Heart right ventricle (tissue), 16 donors: ENCODE data around the gene DRG1. TPM values are rescaled to one million over a fixed set of nuclear protein-coding genes. Genes with fewer than 3 reads are reported as not detected.
"Not testable (repeated sequence)": the region's sequence is repeated elsewhere in the genome, so short reads cannot be mapped to it uniquely, and the experiment has no call there.

Experiments
- ATAC-seq, 8 donors: fragments of 200-7000 bp; cut with Tn5 transposase; one replicate each; pipeline ENCODE4 v1.9.1; 2020; ENCODE audit warnings: mild to moderate bottlenecking in 8 of 8, moderate library complexity in 8 of 8, moderate number of reproducible peaks in 1 of 8
- DNase-seq, 2 donors: peaks; one replicate each; pipeline ENCODE4 v3.0.0-alpha.2; 2020
- H3K27ac ChIP-seq, 10 donors: fragments of 200-600 bp; sonication (generic) in 2 of 10; one replicate each; pipeline versions ENCODE4 v1.5.0 to v1.8.0; 2020 to 2022; ENCODE audit warnings: mild to moderate bottlenecking in 3 of 10
- H3K27me3 ChIP-seq, 7 donors: fragments of 200-600 bp; one replicate each; pipeline ENCODE4 v1.8.0; 2021 to 2022; ENCODE audit warnings: mild to moderate bottlenecking in 2 of 7
- H3K36me3 ChIP-seq, 9 donors: fragments of 200-600 bp; sonication (generic) in 1 of 9; one replicate each; pipeline versions ENCODE4 v1.5.0 to v1.8.0; 2020 to 2022; ENCODE audit warnings: mild to moderate bottlenecking in 2 of 9
- H3K4me1 ChIP-seq, 9 donors: fragments of 200-600 bp; sonication (generic) in 1 of 9; one replicate each; pipeline versions ENCODE4 v1.5.0 to v1.8.0; 2020 to 2022; ENCODE audit warnings: mild to moderate bottlenecking in 4 of 9
- H3K4me3 ChIP-seq, 10 donors: fragments of 200-600 bp; sonication (generic) in 2 of 10; one replicate each; pipeline versions ENCODE4 v1.5.0 to v1.8.0; 2020 to 2022; ENCODE audit warnings: mild to moderate bottlenecking in 7 of 10, moderate library complexity in 2 of 10
- H3K9me3 ChIP-seq, 11 donors: fragments of 200-600 bp in 10 of 11; sonication (generic) in 2 of 11; one replicate each; pipeline versions ENCODE4 v1.5.0 to v1.8.0; 2013 to 2022; ENCODE audit warnings: mild to moderate bottlenecking in 2 of 11, control low read depth in 1 of 11, moderate library complexity in 1 of 11
- WGBS, 2 donors: extraction: QIAGEN DNeasy Blood & Tissue Kit; methylation state at CpG; one replicate each; pipeline ENCODE4 v1.1.7; 2013; ENCODE audit warnings: inconsistent platforms in 1 of 2; 5-methylcytosine and 5-hydroxymethylcytosine counted together
- intact Hi-C, 10 donors: fragments of 100-400 bp; cut with DNase I; formaldehyde crosslinking; loops; one replicate each; pipeline versions ENCODE4 v1.11.1 to v1.14.2; 2022
- polyA plus RNA-seq, 2 donors: library from polyadenylated mRNA; stranded (reverse); fragments of 200-250 nt; gene quantifications; one replicate each; pipeline ENCODE4 v1.2.3, GENCODE V29; 2013
- total RNA-seq, 10 donors: library from RNA; stranded (reverse); fragmentation: NEBNext Ultra II Directional in 3 of 10; extraction: Animal tissue kit (Norgen Biotek cat#: 25700) in 3 of 10; gene quantifications; one replicate each; pipeline versions ENCODE4 v1.2.1 to v1.2.4, GENCODE V29; 2021 to 2023
- TF ChIP-seq, protein P1 (sequence below), 9 donors: fragments of 200-600 bp; sonication (generic) in 2 of 9; IDR thresholded peaks; one replicate each; pipeline versions ENCODE4 v1.5.0 to v1.8.0; 2021 to 2022; ENCODE audit warnings: antibody characterized with exemption in 9 of 9, mild to moderate bottlenecking in 5 of 9, moderate library complexity in 1 of 9
- donor health status: Arrhythmogenic right ventricular cardiomyopathy.
- donor health status: ischemic (EF 13 %, LVEDD 7.1; RV severe dilation, severe dysfunction).
- donor health status: healthy with polysubstance abuse.
- donor health status: DM: no; HTN: yes; CAD: no.
- donor health status: DM: no; HTN: no; CAD: no.
- donor health status: ischemic (EF 25% LVEDD 6.9; RV normal size, moderate dysfunction).
- donor health status: ischemic (EF 25% LVEDD 5.7; RV mildly dilated, moderate dysfunction).
- donor health status: healthy.
- donor health status: DM: yes; HTN: yes; CAD: no.
- donor health status: Ischemic cardiomyopathy.
- donor health status: ischemic (EF 35%, LVEDD 5.7; RV mildly dilated, moderate dysfunction).
- donor health status: nonischemic (EF 11% LVEDD 7.7; RV severe dilation, severe dysfunction).
- donor health status: DM: yes; HTN: yes; CAD: no.
- donor health status: PGD.
- donor health status: ischemic (EF 29% LVEDD 5.4; RV normal size, mild dysfunction).
- donor health status: nonischemic (EF 23%, LVEDD 6.1; RV moderate dilation, normal function).

The DRG1 gene
- total and polyA plus RNA-seq, 12 donors, result 50.4 to 76.7 (median 61.2) TPM

GRCh38 chr22:31367426-31367825, 32.0 kb upstream of the DRG1 start:
- Histone ChIP-seq H3K27ac (no peak overlapping the region), H3K4me1 (no peaks in the 10 kb centered on the region), H3K4me3 (no peak overlapping the region), H3K36me3 (no peaks in the 10 kb centered on the region), H3K27me3 (no peaks in the 10 kb centered on the region), H3K9me3 (no peaks in the 10 kb centered on the region)
- 66 to 71% methylated on average over 3 of the region's 3 CpGs for WGBS, 2 donors
- ATAC-seq (no peak), DNase-seq (no peak)
- intact Hi-C loops, result no loop called here
- TF ChIP-seq, protein P1, sequence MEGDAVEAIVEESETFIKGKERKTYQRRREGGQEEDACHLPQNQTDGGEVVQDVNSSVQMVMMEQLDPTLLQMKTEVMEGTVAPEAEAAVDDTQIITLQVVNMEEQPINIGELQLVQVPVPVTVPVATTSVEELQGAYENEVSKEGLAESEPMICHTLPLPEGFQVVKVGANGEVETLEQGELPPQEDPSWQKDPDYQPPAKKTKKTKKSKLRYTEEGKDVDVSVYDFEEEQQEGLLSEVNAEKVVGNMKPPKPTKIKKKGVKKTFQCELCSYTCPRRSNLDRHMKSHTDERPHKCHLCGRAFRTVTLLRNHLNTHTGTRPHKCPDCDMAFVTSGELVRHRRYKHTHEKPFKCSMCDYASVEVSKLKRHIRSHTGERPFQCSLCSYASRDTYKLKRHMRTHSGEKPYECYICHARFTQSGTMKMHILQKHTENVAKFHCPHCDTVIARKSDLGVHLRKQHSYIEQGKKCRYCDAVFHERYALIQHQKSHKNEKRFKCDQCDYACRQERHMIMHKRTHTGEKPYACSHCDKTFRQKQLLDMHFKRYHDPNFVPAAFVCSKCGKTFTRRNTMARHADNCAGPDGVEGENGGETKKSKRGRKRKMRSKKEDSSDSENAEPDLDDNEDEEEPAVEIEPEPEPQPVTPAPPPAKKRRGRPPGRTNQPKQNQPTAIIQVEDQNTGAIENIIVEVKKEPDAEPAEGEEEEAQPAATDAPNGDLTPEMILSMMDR (IDR thresholded peaks at IDR 0.05), result no peak

GRCh38 chr22:31377612-31378011, 21.8 kb upstream of the DRG1 start:
- WGBS, 2 donors, result 59 to 62% methylated on average over 3 of the region's 3 CpGs
- peak overlapping the region in 1 of 10 donors; percentile 15 for H3K27ac ChIP-seq

DNA sequence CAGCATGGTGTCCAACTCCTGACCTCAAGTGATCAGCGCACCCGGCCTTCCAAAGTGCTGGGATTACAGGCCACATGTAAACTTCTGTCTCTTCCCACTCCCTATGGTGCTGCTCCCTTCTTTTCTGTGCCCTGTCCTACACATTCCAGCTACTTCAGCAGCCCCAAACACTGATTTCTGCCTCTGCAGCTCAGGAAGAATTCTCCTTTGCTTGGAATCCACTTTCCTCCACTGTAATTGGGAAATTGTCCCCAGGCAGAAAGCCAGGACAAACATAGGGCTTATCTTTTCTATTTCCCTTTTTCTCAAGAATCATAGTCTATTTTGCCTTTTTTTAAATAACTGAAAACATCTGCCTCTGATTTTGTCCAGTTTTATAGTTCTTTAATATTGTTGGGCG, 21.3 kb upstream of the DRG1 start:
- ATAC-seq (peak in 7 of 8 donors; percentile 42 to 78 (median 46)), DNase-seq (peak in 1 of 2 donors; percentile 46)
- intact Hi-C loops, result no loop called here
- Histone ChIP-seq H3K27ac (peak overlapping the region in 5 of 10 donors; percentile 10 to 51 (median 27)), H3K9me3 (no peaks in the 10 kb centered on the region), H3K4me1 (peaks cover 0 to 3% (median 0%) of the 10 kb centered on the region in 9 donors), H3K36me3 (no peaks in the 10 kb centered on the region), H3K4me3 (no peak overlapping the region), H3K27me3 (no peaks in the 10 kb centered on the region)
- TF ChIP-seq, protein P1 (IDR thresholded peaks at IDR 0.05), result no peak
- 57 to 73% methylated on average over 3 of the region's 3 CpGs for WGBS, 2 donors

More at GRCh38 chr22:31377612-31378011, 21.8 kb upstream of the DRG1 start:
- H3K4me1 ChIP-seq, result peaks cover 0 to 3% (median 0%) of the 10 kb centered on the region in 9 donors
- intact Hi-C loops, result no loop called here
- H3K27me3 ChIP-seq, result no peaks in the 10 kb centered on the region
- H3K36me3 ChIP-seq, result no peaks in the 10 kb centered on the region
- DNase-seq (peak in 1 of 2 donors; percentile 8), ATAC-seq (peak; percentile 31 to 85 (median 63))
- H3K9me3 ChIP-seq, result no peaks in the 10 kb centered on the region
- no peak overlapping the region for H3K4me3 ChIP-seq
- TF ChIP-seq, protein P1 (IDR thresholded peaks at IDR 0.05), result no peak

DNA sequence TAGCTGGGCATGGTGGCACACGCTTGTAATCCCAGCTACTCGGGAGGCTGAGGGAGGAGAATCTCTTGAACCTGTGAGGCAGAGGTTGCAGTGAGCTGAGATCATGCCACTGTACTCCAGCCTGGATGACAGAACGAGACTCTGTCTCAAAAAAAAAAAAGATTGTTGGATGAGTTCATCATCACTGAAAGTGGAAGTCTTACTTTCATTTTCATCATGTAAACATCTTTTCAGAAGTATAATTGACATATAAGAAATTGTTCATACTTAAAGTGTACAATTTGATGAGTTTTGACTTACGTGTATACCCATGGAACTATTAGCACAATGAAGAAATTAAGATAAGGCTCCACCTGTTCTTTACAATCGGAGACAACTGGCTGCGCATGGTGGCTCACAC, 20.8 kb upstream of the DRG1 start:
- H3K4me1 ChIP-seq, H3K36me3 ChIP-seq, H3K27me3 ChIP-seq, ATAC-seq, H3K9me3 ChIP-seq, DNase-seq, H3K4me3 ChIP-seq, intact Hi-C loops: not testable (repeated sequence)
- peak overlapping the region in 5 of 10 donors; percentile 10 to 51 (median 27) for H3K27ac ChIP-seq
- WGBS, 2 donors, result 65 to 70% methylated on average over 6 of the region's 6 CpGs

- no peak overlapping the region for H3K27ac ChIP-seq
- DNase-seq (no peak), ATAC-seq (no peak)
- no peak overlapping the region for H3K4me3 ChIP-seq
- H3K27me3 ChIP-seq, result no peaks in the 10 kb centered on the region
- TF ChIP-seq, protein P1 (IDR thresholded peaks at IDR 0.05), result no peak
- H3K36me3 ChIP-seq, result no peaks in the 10 kb centered on the region
- intact Hi-C loops, result no loop called here
- WGBS, 2 donors, result 96 to 98% methylated on average over 2 of the region's 2 CpGs
- peaks cover 0 to 7% (median 4%) of the 10 kb centered on the region in 9 donors for H3K4me1 ChIP-seq
- no peaks in the 10 kb centered on the region for H3K9me3 ChIP-seq
Measured at GRCh38 chr22:31393893-31394292, 5.5 kb upstream of the DRG1 start.
